ENCODE data around the gene STXBP6. TPM values are rescaled to one million over a fixed set of nuclear protein-coding genes. Genes with fewer than 3 reads are reported as not detected.

Gene STXBP6
- total and polyA plus RNA-seq, 2 donors (not counting 3 experiments of a cell fraction or from before 2014, with no cell fraction given): 0.06 TPM; not detected in 1

GRCh38 chr14:24873551-24873950, 176.4 kb downstream of the STXBP6 start:
- no peak overlapping the region for H2AFZ ChIP-seq (ENCODE audit: low read depth, low read length)
- H3K27ac ChIP-seq (ENCODE audit: insufficient read depth, low read depth, low read length): no peak overlapping the region
- H3K4me3 ChIP-seq (replicated peaks in 1 of 3; ENCODE audit: insufficient read depth in 1 of 3, low read depth in 1 of 3, low read length in 3 of 3): no peak overlapping the region
- intact Hi-C loops (cut with micrococcal nuclease): no loop called here
- dilution Hi-C loops (cut with MboI; ENCODE audit: extremely low pct_ligation_motif_present, low sequenced_read_pairs): no loop called here
- no peaks in the 10 kb centered on the region for H3K79me2 ChIP-seq (ENCODE audit: control insufficient read depth, insufficient read depth, low read length)
- TF ChIP-seq CTCF (IDR thresholded peaks at IDR 0.05; ENCODE audit: extremely low read depth in 1 of 2, insufficient read depth in 1 of 2, low read depth in 1 of 2, low read length in 2 of 2) (no peak), MYC (IDR thresholded peaks at IDR 0.05; ENCODE audit: low read depth, low read length) (no peak), GATA2 (IDR thresholded peaks at IDR 0.05; ENCODE audit: insufficient read depth, insufficient read length, low read depth, low read length) (no peak), EZH2 (IDR thresholded peaks at IDR 0.05; ENCODE audit: borderline replicate concordance, low read depth, low read length, severe bottlenecking) (no peak), POLR2AphosphoS5 (IDR thresholded peaks at IDR 0.05; ENCODE audit: insufficient read depth, low read depth, low read length) (no peak), MAX (IDR thresholded peaks at IDR 0.05; ENCODE audit: insufficient read depth, insufficient read length) (no peak), POLR2A (IDR thresholded peaks at IDR 0.05; ENCODE audit: low read depth, low read length) (no peak), JUN (IDR thresholded peaks at IDR 0.05; ENCODE audit: borderline replicate concordance, insufficient read depth, insufficient read length, low read depth) (no peak)
- no peak for FAIRE-seq
- no peaks in the 10 kb centered on the region for H3K9me1 ChIP-seq (replicated peaks; ENCODE audit: control insufficient read depth, extremely low read depth, insufficient read depth, low read length)
- H3K27me3 ChIP-seq (ENCODE audit: control insufficient read depth in 2 of 2, insufficient read depth in 2 of 2, low read length in 2 of 2): no peaks in the 10 kb centered on the region
- CTCF ChIA-PET: no interaction called here
- BruUV-seq (replicated peaks): no TSS peak
- H3K36me3 ChIP-seq (ENCODE audit: control insufficient read depth in 2 of 2, extremely low read depth in 1 of 2, insufficient read depth in 2 of 2, low read length in 2 of 2): no peaks in the 10 kb centered on the region
- no peaks in the 10 kb centered on the region for H4K20me1 ChIP-seq (replicated peaks; ENCODE audit: control insufficient read depth, extremely low read depth, insufficient read depth, low read length)
- DNase-seq (ENCODE audit: low read depth, low spot score): no peak
- no peak overlapping the region for H3K4me2 ChIP-seq (ENCODE audit: insufficient read depth, low read length)
- no peak overlapping the region for H3K9ac ChIP-seq (replicated peaks; ENCODE audit: extremely low read depth, insufficient read depth, low read length)
- POLR2A ChIA-PET: no interaction called here
- H3K4me1 ChIP-seq (ENCODE audit: control insufficient read depth, extremely low read depth, insufficient read depth, low read length): no peaks in the 10 kb centered on the region
- no peaks in the 10 kb centered on the region for H3K9me3 ChIP-seq (replicated peaks; ENCODE audit: control insufficient read depth, insufficient read depth, low read length)

Data from endothelial cell of umbilical vein (primary cell).